Stomach (tissue), 9 donors: ENCODE data around the gene GPR152. TPM values are rescaled to one million over a fixed set of nuclear protein-coding genes. Genes with fewer than 3 reads are reported as not detected.

Experiments used
- DNase-seq, 2 donors: peaks; one replicate each; pipeline versions ENCODE4 v3.0.0 to v3.0.0-alpha.2; 2013 to 2019
- H3K27ac ChIP-seq, 5 donors: fragments of 200-600 bp in 4 of 5; sonication (generic) in 4 of 5; one replicate each; pipeline ENCODE4 v1.5.1; 2013 to 2019; ENCODE audit warnings: mild to moderate bottlenecking in 1 of 5, moderate library complexity in 1 of 5
- H3K27me3 ChIP-seq, 3 donors: fragments of 200-600 bp; sonication (generic); one replicate each; pipeline ENCODE4 v1.5.1; 2017 to 2019; ENCODE audit warnings: mixed run types in 1 of 3
- H3K36me3 ChIP-seq, 4 donors: fragments of 200-600 bp; sonication (generic); 1 replicate in 3 of 4; 2 replicates in 1 of 4; pipeline ENCODE4 v1.5.1; 2016 to 2019
- H3K4me1 ChIP-seq, 4 donors: fragments of 200-600 bp; sonication (generic); one replicate each; pipeline ENCODE4 v1.5.1; 2016 to 2019
- H3K4me3 ChIP-seq, 4 donors: fragments of 200-600 bp; sonication (generic) in 3 of 4; one replicate each; pipeline ENCODE4 v1.5.1; 2016 to 2019; ENCODE audit warnings: mild to moderate bottlenecking in 1 of 4
- H3K9me3 ChIP-seq, 4 donors: fragments of 200-600 bp; sonication (generic); one replicate each; pipeline ENCODE4 v1.5.1; 2016 to 2019
- EP300 ChIP-seq: sonication (generic); formaldehyde crosslinking; IDR thresholded peaks from one replicate; pipeline ENCODE4 v1.6.1; 2017; ENCODE audit warnings: antibody characterized with exemption
- POLR2A ChIP-seq, 4 donors: fragments of 450-650 bp; IDR thresholded peaks; one replicate each; pipeline ENCODE4 v1.6.1; 2016; ENCODE audit warnings: antibody characterized with exemption in 4 of 4, control low read depth in 2 of 4, mild to moderate bottlenecking in 1 of 4, moderate library complexity in 1 of 4
- POLR2AphosphoS5 ChIP-seq, 3 donors: sonication (generic); formaldehyde crosslinking; IDR thresholded peaks; one replicate each; pipeline ENCODE4 v1.6.1; 2016; ENCODE audit warnings: antibody characterized with exemption in 3 of 3
- WGBS, 5 donors: extraction: QIAGEN DNeasy Blood & Tissue Kit in 3 of 5; methylation state at CpG; one replicate each; pipeline versions ENCODE4 v1.1.5 to v1.1.7; 2013 to 2018; 5-methylcytosine and 5-hydroxymethylcytosine counted together
- intact Hi-C: fragments of 100-400 bp; cut with DNase I; formaldehyde crosslinking; loops from one replicate; pipeline ENCODE4 v1.15.1; 2023; ENCODE audit warnings: low total_unique reads
- polyA plus RNA-seq, 3 donors: library from polyadenylated mRNA; stranded (reverse); fragments of 200-250 nt; gene quantifications; one replicate each; pipeline ENCODE4 v1.2.3, GENCODE V29; 2013
- total RNA-seq, 5 donors: library from RNA; depleted of rRNA; stranded (reverse); fragments of >200 nt; gene quantifications; one replicate each; pipeline versions ENCODE4 v1.1.0 to v1.2.3, GENCODE V29; 2014 to 2016
- TF ChIP-seq, protein P1 (sequence below), 7 experiments: fragments of 450-650 bp in 4 of 7; fragments of 200-600 bp in 3 of 7; sonication (generic) in 3 of 7; IDR thresholded peaks; one replicate each; pipeline ENCODE4 v1.5.1; 2016 to 2019; ENCODE audit warnings: antibody characterized with exemption in 7 of 7, control low read depth in 2 of 7, mild to moderate bottlenecking in 1 of 7
- donor health status: healthy with polysubstance abuse.
- donor health status: Bipolar disorder and iron deficiency.
- donor health status: healthy.

Gene GPR152
- total and polyA plus RNA-seq, 8 donors, result not detected

DNA sequence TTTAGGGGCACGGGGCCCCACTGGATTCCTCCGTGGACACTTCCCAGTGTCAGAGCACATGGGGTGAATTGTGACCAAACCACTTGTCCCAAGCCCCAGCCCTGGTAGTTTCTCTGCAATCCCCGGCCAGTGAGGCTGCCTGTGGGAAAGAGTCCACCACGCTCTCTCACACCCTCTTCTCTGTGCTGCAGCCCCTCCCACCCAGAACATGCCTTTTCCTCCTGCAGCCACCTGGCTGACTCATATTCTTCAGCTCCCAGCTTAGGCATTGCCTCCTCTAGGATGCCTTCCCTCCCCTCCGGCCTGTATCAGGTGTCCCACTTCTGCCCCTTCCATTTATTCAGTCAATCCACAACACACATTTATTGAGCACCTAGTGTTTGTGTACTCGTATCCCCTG, 29.6 kb downstream of the GPR152 start:
- Histone ChIP-seq H3K4me1 (peaks cover 38 to 43% (median 41%) of the 10 kb centered on the region in 4 donors), H3K27me3 (no peaks in the 10 kb centered on the region), H3K9me3 (no peaks in the 10 kb centered on the region), H3K27ac (no peak overlapping the region), H3K36me3 (no peaks in the 10 kb centered on the region), H3K4me3 (no peak overlapping the region)
- 73 to 84% (median 79%) methylated on average over 6 of the region's 6 CpGs for WGBS, 5 donors
- no peak for DNase-seq
- intact Hi-C loops, result no loop called here
- TF ChIP-seq POLR2AphosphoS5 (IDR thresholded peaks at IDR 0.05), result no peak
- TF ChIP-seq, protein P1, sequence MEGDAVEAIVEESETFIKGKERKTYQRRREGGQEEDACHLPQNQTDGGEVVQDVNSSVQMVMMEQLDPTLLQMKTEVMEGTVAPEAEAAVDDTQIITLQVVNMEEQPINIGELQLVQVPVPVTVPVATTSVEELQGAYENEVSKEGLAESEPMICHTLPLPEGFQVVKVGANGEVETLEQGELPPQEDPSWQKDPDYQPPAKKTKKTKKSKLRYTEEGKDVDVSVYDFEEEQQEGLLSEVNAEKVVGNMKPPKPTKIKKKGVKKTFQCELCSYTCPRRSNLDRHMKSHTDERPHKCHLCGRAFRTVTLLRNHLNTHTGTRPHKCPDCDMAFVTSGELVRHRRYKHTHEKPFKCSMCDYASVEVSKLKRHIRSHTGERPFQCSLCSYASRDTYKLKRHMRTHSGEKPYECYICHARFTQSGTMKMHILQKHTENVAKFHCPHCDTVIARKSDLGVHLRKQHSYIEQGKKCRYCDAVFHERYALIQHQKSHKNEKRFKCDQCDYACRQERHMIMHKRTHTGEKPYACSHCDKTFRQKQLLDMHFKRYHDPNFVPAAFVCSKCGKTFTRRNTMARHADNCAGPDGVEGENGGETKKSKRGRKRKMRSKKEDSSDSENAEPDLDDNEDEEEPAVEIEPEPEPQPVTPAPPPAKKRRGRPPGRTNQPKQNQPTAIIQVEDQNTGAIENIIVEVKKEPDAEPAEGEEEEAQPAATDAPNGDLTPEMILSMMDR (IDR thresholded peaks at IDR 0.05), result no peak
- no peak for TF ChIP-seq POLR2A (IDR thresholded peaks at IDR 0.05)
- TF ChIP-seq EP300, result no peak

DNA sequence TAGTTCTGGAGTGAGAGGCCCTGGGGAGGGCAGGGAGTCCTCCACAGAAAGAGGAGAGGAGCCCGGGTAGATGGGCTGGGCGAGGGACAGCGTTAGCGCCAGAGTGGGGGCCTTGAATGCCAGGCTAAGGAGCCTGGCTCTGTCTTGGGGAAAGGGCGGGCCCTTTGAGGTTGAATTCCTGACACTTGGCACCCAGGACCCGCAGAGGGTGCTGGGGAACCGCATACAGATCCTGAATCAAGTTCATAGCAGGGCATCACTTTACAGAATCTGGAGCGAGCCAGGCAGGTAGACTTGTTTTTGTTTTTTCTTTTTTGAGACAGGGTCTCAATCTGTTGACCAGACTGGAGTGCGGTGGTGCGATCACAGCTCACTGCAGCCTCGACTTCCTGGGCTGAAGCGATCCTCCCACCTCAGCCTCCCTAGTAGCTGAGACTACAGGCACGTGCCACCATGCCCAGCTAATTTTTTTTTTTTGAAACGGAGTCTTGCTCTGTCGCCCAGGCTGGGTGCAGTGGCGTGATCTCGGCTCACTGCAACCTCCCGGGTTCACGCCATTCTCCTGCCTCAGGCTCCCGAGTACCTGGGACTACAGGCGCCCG, 31.0 kb downstream of the GPR152 start:
- TF ChIP-seq, protein P1 (IDR thresholded peaks at IDR 0.05), result no peak
- no peak for TF ChIP-seq POLR2AphosphoS5 (IDR thresholded peaks at IDR 0.05)
- no peak for TF ChIP-seq EP300
- no peak for TF ChIP-seq POLR2A (IDR thresholded peaks at IDR 0.05)
- no peaks in the 10 kb centered on the region for H3K36me3 ChIP-seq
- WGBS, 5 donors, result 71 to 79% (median 72%) methylated on average over 21 to 22 of the region's 22 CpGs
- no peaks in the 10 kb centered on the region for H3K27me3 ChIP-seq
- H3K4me3 ChIP-seq, result peak overlapping the region; percentile 52 to 66 (median 62)
- intact Hi-C loops, result no loop called here
- H3K4me1 ChIP-seq, result peaks cover 40 to 49% (median 47%) of the 10 kb centered on the region in 4 donors
- no peaks in the 10 kb centered on the region for H3K9me3 ChIP-seq
- H3K27ac ChIP-seq, result peak overlapping the region; percentile 37 to 96 (median 88)
- no peak for DNase-seq

DNA sequence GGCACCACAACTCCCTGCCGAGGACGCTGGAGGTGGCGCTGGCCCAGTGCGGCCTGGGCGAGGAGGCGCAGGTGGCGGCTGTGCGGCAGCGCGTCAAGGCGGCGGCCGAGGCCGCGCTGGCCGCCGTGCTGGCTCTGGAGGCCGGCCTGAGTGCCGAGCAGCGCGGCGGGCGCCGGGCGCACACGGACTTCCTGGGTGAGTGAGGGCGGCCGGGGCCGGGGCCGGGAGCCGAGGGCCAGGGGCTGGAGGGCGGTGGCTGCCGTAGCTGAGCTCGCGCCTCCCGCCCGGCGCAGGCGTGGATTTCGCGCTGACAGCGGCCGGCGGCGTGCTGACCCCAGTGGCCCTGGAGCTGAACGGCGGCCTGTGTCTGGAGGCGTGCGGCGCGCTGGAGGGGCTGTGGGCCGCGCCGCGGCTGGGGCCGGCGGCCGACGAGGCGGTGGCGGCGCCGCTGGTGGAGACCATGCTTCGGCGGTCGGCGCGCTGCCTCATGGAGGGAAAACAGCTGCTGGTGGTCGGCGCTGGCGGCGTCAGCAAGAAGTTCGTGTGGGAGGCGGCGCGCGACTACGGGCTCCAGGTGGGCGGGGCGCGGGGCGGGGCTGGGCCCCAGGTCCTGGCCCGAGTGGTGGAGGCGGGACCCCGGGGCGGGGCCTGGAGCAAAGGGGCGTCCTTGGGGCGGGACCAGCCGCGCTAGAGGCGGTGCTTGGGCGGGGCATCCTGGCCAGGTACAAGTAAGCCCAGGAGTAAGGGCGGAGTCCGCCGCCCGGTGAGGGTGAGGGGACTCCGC, 31.7 kb downstream of the GPR152 start:
- H3K36me3 ChIP-seq, result no peaks in the 10 kb centered on the region
- no peaks in the 10 kb centered on the region for H3K9me3 ChIP-seq
- H3K4me1 ChIP-seq, result peaks cover 47 to 56% (median 54%) of the 10 kb centered on the region in 4 donors
- peak; percentile 98 to 99 for DNase-seq
- intact Hi-C loops, result no loop called here
- WGBS, 5 donors, result 0 to 1% (median 1%) methylated on average over 31 to 97 of the region's 97 CpGs
- H3K27ac ChIP-seq, result peak overlapping the region; percentile 88 to 96 (median 94)
- H3K4me3 ChIP-seq, result peak overlapping the region; percentile 52 to 66 (median 62)
- H3K27me3 ChIP-seq, result peaks cover 0 to 5% (median 0%) of the 10 kb centered on the region in 3 donors
- TF ChIP-seq EP300 (no peak), POLR2AphosphoS5 (IDR thresholded peaks at IDR 0.05) (peak in 2 of 3 donors; percentile 74 to 78)

DNA sequence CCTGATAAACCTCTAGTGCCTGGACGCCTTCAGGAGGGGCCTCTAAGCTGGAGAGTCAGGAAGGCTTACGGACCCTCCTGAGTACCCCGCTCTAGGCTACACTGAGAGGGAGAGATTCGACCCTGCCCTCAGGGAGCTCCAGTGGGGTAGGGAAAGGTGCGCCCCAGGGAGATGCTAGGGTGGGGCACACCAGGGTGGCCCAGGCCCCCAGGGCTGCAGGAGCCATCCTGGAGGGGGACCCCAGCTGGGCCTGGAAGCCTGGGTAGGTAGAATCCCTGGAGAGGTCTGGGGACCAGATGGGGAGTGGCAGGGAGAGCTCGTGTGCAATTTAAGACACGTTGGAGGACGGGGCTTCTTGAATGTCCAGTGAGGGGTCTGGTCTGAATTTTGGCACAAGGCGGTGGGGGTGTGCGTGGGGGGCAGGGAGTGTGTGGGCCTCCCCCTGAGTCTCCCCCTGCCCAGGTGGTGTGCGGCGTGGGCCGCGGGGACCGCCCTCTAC, 32.3 kb downstream of the GPR152 start:
- 30 to 43% (median 34%) methylated on average over 11 to 15 of the region's 15 CpGs for WGBS, 5 donors
- TF ChIP-seq POLR2AphosphoS5 (IDR thresholded peaks at IDR 0.05) (no peak), POLR2A (IDR thresholded peaks at IDR 0.05) (no peak), EP300 (no peak)
- TF ChIP-seq, protein P1 (IDR thresholded peaks at IDR 0.05), result no peak
- intact Hi-C loops, result no loop called here

More for the DNA sequence above, 32.3 kb downstream of the GPR152 start:
- Histone ChIP-seq H3K27ac (peak overlapping the region; percentile 88 to 96 (median 94)), H3K36me3 (no peaks in the 10 kb centered on the region), H3K27me3 (peaks cover 0 to 11% (median 0%) of the 10 kb centered on the region in 3 donors), H3K4me3 (peak overlapping the region; percentile 52 to 66 (median 62)), H3K4me1 (peaks cover 53 to 62% (median 60%) of the 10 kb centered on the region in 4 donors), H3K9me3 (no peaks in the 10 kb centered on the region)
- DNase-seq, result no peak
